Left ventricle myocardium inferior (tissue), 1 donor: Measurements from ENCODE around the gene USH2A. TPM values are rescaled to one million over a fixed set of nuclear protein-coding genes. Genes with fewer than 3 reads are reported as not detected.

ENCODE experiments used
- DNase-seq: peaks from one replicate; pipeline ENCODE4 v3.0.0-alpha.2; 2020
- H3K27ac ChIP-seq: fragments of 200-600 bp; replicated peaks from 2 replicates; pipeline ENCODE4 v1.8.0; 2021
- H3K27me3 ChIP-seq: fragments of 200-600 bp; 2 replicates; pipeline ENCODE4 v1.8.0; 2021; ENCODE audit warnings: low read depth
- H3K36me3 ChIP-seq: fragments of 200-600 bp; 2 replicates; pipeline ENCODE4 v1.8.0; 2021
- H3K4me1 ChIP-seq: fragments of 200-600 bp; 2 replicates; pipeline ENCODE4 v1.8.0; 2021
- H3K4me3 ChIP-seq: fragments of 200-600 bp; 2 replicates; pipeline ENCODE4 v1.8.0; 2021; ENCODE audit warnings: mild to moderate bottlenecking, moderate library complexity
- H3K9me3 ChIP-seq: fragments of 200-600 bp; replicated peaks from 2 replicates; pipeline ENCODE4 v1.8.0; 2021
- CTCF ChIP-seq: fragments of 200-600 bp; IDR thresholded peaks from 2 replicates; pipeline ENCODE4 v1.8.0; 2021; ENCODE audit warnings: antibody characterized with exemption, mild to moderate bottlenecking, borderline replicate concordance
- intact Hi-C: fragments of 100-400 bp; cut with micrococcal nuclease; formaldehyde crosslinking; loops from one replicate; pipeline ENCODE4 v1.11.0; 2022
- total RNA-seq: library from RNA; stranded (reverse); fragmentation: NEBNext Ultra II Directional; extraction: Animal tissue kit (Norgen Biotek cat#: 25700); gene quantifications from one replicate; pipeline ENCODE4 v1.2.1, GENCODE V29; 2021
- donor health status: DM: no; HTN: yes; CAD: no; lungs with severe emphysema.

Gene USH2A
- total RNA-seq, 1 donor from 2014 or later: 3.6 TPM

- H3K4me1 ChIP-seq: no peaks in the 10 kb centered on the region
- intact Hi-C loops: no loop called here
- no peak overlapping the region for H3K4me3 ChIP-seq
- TF ChIP-seq CTCF: peak; percentile 39
- no peaks in the 10 kb centered on the region for H3K27me3 ChIP-seq
- no peak for DNase-seq
- H3K36me3 ChIP-seq: no peaks in the 10 kb centered on the region
- H3K9me3 ChIP-seq: no peaks in the 10 kb centered on the region
- H3K27ac ChIP-seq: no peak overlapping the region
Observed at GRCh38 chr1:215992620-215993019, 430.6 kb downstream of the USH2A start.

- H3K4me1 ChIP-seq: no peaks in the 10 kb centered on the region
- no peak for TF ChIP-seq CTCF
- DNase-seq: no peak
- no peak overlapping the region for H3K4me3 ChIP-seq
- H3K27me3 ChIP-seq: no peaks in the 10 kb centered on the region
- H3K9me3 ChIP-seq: no peaks in the 10 kb centered on the region
- H3K27ac ChIP-seq: no peak overlapping the region
- H3K36me3 ChIP-seq: no peaks in the 10 kb centered on the region
- intact Hi-C loops: no loop called here
Observed at GRCh38 chr1:215987092-215987875, 436.0 kb downstream of the USH2A start.

GRCh38 chr1:215986401-215986800 is 436.8 kb downstream of the USH2A start:
- TF ChIP-seq CTCF: no peak
- no peaks in the 10 kb centered on the region for H3K27me3 ChIP-seq
- H3K36me3 ChIP-seq: no peaks in the 10 kb centered on the region
- H3K27ac ChIP-seq: no peak overlapping the region
- intact Hi-C loops: no loop called here
- H3K4me1 ChIP-seq: no peaks in the 10 kb centered on the region
- no peaks in the 10 kb centered on the region for H3K9me3 ChIP-seq
- H3K4me3 ChIP-seq: no peak overlapping the region
- no peak for DNase-seq

- H3K27ac ChIP-seq: no peak overlapping the region
- no peaks in the 10 kb centered on the region for H3K27me3 ChIP-seq
- no peak for DNase-seq
- no peaks in the 10 kb centered on the region for H3K9me3 ChIP-seq
- no peak for TF ChIP-seq CTCF
- intact Hi-C loops: no loop called here
- H3K4me1 ChIP-seq: no peaks in the 10 kb centered on the region
- no peaks in the 10 kb centered on the region for H3K36me3 ChIP-seq
- no peak overlapping the region for H3K4me3 ChIP-seq
Observed at GRCh38 chr1:215983680-215984079, 439.6 kb downstream of the USH2A start.

GRCh38 chr1:215971793-215972441 is 451.3 kb downstream of the USH2A start:
- Histone ChIP-seq H3K27ac (no peak overlapping the region), H3K4me3 (no peak overlapping the region), H3K9me3 (no peaks in the 10 kb centered on the region), H3K27me3 (no peaks in the 10 kb centered on the region), H3K36me3 (no peaks in the 10 kb centered on the region), H3K4me1 (no peaks in the 10 kb centered on the region)
- no peak for TF ChIP-seq CTCF
- intact Hi-C loops: no loop called here
- DNase-seq: no peak
